H1 (cell line): ENCODE results near the gene GDPD4. TPM values are rescaled to one million over a fixed set of nuclear protein-coding genes. Genes with fewer than 3 reads are reported as not detected.

Experiments
- CTCF ChIA-PET: fragments of 300-600 bp; sonication (Branson Sonifier 250); formaldehyde crosslinking; loops from one replicate; lab custom pipeline; 2021; ENCODE audit not compliant: partially characterized antibody; lab: Charles Lee
- POLR2A ChIA-PET: fragments of 300-600 bp; sonication (Branson Sonifier 250); formaldehyde crosslinking; loops from one replicate; lab custom pipeline; 2021; ENCODE audit warnings: inconsistent platforms; ENCODE audit not compliant: partially characterized antibody; lab: Charles Lee
- DNase-seq, 2 experiments: peaks; one replicate each; pipeline versions ENCODE4 v3.0.0 to v3.0.0-alpha.2; 2010 to 2022; ENCODE audit warnings: low spot score in 2 of 2, low read depth in 1 of 2, mixed read lengths in 1 of 2
- FAIRE-seq: peaks from 2 replicates; lab custom pipeline; 2011; peaks lifted over from hg19 to GRCh38; lab: Jason Lieb, UNC
- H2AFZ ChIP-seq: 2 replicates; pipeline ENCODE4 v1.8.1; 2012; ENCODE audit warnings: low read length, inconsistent platforms
- H2AK5ac ChIP-seq: 2 replicates; pipeline ENCODE4 v1.6.1; 2013; ENCODE audit warnings: low read depth, low read length
- H2BK120ac ChIP-seq: replicated peaks from 2 replicates; pipeline ENCODE3; 2013; ENCODE audit warnings: low read depth, low read length, inconsistent platforms
- H2BK12ac ChIP-seq: 2 replicates; pipeline ENCODE4 v1.6.1; 2013; ENCODE audit warnings: low read depth, low read length
- H2BK15ac ChIP-seq: 2 replicates; pipeline ENCODE4 v1.6.1; 2013; ENCODE audit warnings: low read length
- H2BK20ac ChIP-seq: 2 replicates; pipeline ENCODE4 v1.6.1; 2013; ENCODE audit warnings: low read length
- H2BK5ac ChIP-seq: 2 replicates; pipeline ENCODE4 v1.6.1; 2013; ENCODE audit warnings: low read depth, low read length
- H3K14ac ChIP-seq: 2 replicates; pipeline ENCODE4 v1.6.1; 2013; ENCODE audit warnings: inconsistent platforms; ENCODE audit not compliant: insufficient read length
- H3K18ac ChIP-seq: 2 replicates; pipeline ENCODE4 v1.6.1; 2013; ENCODE audit warnings: low read length; ENCODE audit errors: extremely low read depth
- H3K23ac ChIP-seq: 2 replicates; pipeline ENCODE4 v1.6.1; 2013; ENCODE audit warnings: inconsistent platforms; ENCODE audit not compliant: insufficient read length
- H3K23me2 ChIP-seq: 2 replicates; pipeline ENCODE4 v1.6.1; 2013; ENCODE audit warnings: low read depth, low read length
- H3K27ac ChIP-seq: 2 replicates; pipeline ENCODE4 v1.6.1; 2011; ENCODE audit warnings: low read depth, low read length, inconsistent platforms
- H3K27me3 ChIP-seq, 4 experiments: replicated peaks in 1 of 4; 1 replicate in 1 of 4; 2 replicates in 3 of 4; pipeline versions ENCODE4 v1.6.1 to v1.8.1; 2011 to 2013; ENCODE audit warnings: low read length in 3 of 4, mild to moderate bottlenecking in 3 of 4, inconsistent platforms in 2 of 4, mixed read lengths in 2 of 4, moderate library complexity in 1 of 4; ENCODE audit not compliant: control insufficient read depth in 3 of 4, insufficient read depth in 3 of 4; ENCODE audit errors: extremely low read depth in 1 of 4
- H3K36me3 ChIP-seq, 4 experiments: 2 replicates each; pipeline versions ENCODE4 v1.6.1 to v1.8.1; 2011 to 2013; ENCODE audit warnings: mild to moderate bottlenecking in 4 of 4, low read length in 3 of 4, moderate library complexity in 2 of 4, control low read depth in 1 of 4, inconsistent platforms in 1 of 4; ENCODE audit not compliant: insufficient read depth in 4 of 4, control insufficient read depth in 2 of 4
- H3K4ac ChIP-seq: replicated peaks from 2 replicates; pipeline ENCODE3; 2013; ENCODE audit warnings: low read length, low read depth, mixed read lengths, inconsistent platforms; ENCODE audit not compliant: insufficient read length
- H3K4me1 ChIP-seq, 4 experiments: replicated peaks in 1 of 4; 1 replicate in 1 of 4; 2 replicates in 3 of 4; pipeline versions ENCODE4 v1.6.1 to v1.8.1; 2011 to 2013; ENCODE audit warnings: low read length in 3 of 4, inconsistent platforms in 2 of 4, mixed read lengths in 1 of 4; ENCODE audit not compliant: insufficient read depth in 4 of 4, control insufficient read depth in 3 of 4
- H3K4me2 ChIP-seq, 2 experiments: 2 replicates each; pipeline versions ENCODE4 v1.6.1 to v1.8.1; 2011 to 2013; ENCODE audit warnings: low read depth in 2 of 2, low read length in 2 of 2, control low read depth in 1 of 2, inconsistent platforms in 1 of 2, mild to moderate bottlenecking in 1 of 2; ENCODE audit not compliant: insufficient read depth in 1 of 2
- H3K4me3 ChIP-seq, 4 experiments: fragments of 200-600, 300-600 bp in 1 of 4; sonication (generic), shearing (Covaris generic), sonication (Bioruptor Twin) in 1 of 4; 2 replicates each; pipeline versions ENCODE4 v1.5.1 to v1.8.1; 2011 to 2016; ENCODE audit warnings: low read length in 4 of 4, low read depth in 3 of 4, control low read depth in 2 of 4, inconsistent platforms in 2 of 4, mild to moderate bottlenecking in 2 of 4, mixed read lengths in 1 of 4, moderate library complexity in 1 of 4; ENCODE audit not compliant: insufficient read depth in 2 of 4; ENCODE audit errors: extremely low read depth in 1 of 4
- H3K56ac ChIP-seq: replicated peaks from 2 replicates; pipeline ENCODE3; 2013; ENCODE audit warnings: low read depth, mild to moderate bottlenecking, mixed read lengths, low read length, inconsistent platforms; ENCODE audit not compliant: insufficient read length
- H3K79me1 ChIP-seq: 2 replicates; pipeline ENCODE4 v1.6.1; 2013; ENCODE audit warnings: low read depth, low read length, control low read depth
- H3K79me2 ChIP-seq, 2 experiments: 2 replicates each; pipeline versions ENCODE4 v1.6.1 to v1.8.1; 2012 to 2013; ENCODE audit warnings: low read length in 2 of 2, mild to moderate bottlenecking in 2 of 2, inconsistent platforms in 1 of 2; ENCODE audit not compliant: insufficient read depth in 2 of 2, control insufficient read depth in 1 of 2
- H3K9ac ChIP-seq, 4 experiments: replicated peaks in 1 of 4; 1 replicate in 1 of 4; 2 replicates in 3 of 4; pipeline versions ENCODE4 v1.6.1 to v1.8.1; 2011 to 2013; ENCODE audit warnings: low read depth in 3 of 4, low read length in 3 of 4, control low read depth in 2 of 4, mild to moderate bottlenecking in 2 of 4, moderate library complexity in 2 of 4, inconsistent platforms in 1 of 4; ENCODE audit errors: extremely low read depth in 1 of 4
- H3K9me3 ChIP-seq, 2 experiments: 2 replicates each; pipeline versions ENCODE4 v1.6.1 to v1.8.1; 2012 to 2013; ENCODE audit warnings: mild to moderate bottlenecking in 2 of 2, moderate library complexity in 2 of 2, control low read depth in 1 of 2, inconsistent platforms in 1 of 2, low read depth in 1 of 2, low read length in 1 of 2, mixed read lengths in 1 of 2; ENCODE audit not compliant: insufficient read depth in 2 of 2
- H4K20me1 ChIP-seq, 2 experiments: replicated peaks in 1 of 2; 2 replicates each; pipeline versions ENCODE3 to v1.8.1; 2011 to 2013; ENCODE audit warnings: inconsistent platforms in 2 of 2, low read length in 2 of 2, mild to moderate bottlenecking in 1 of 2; ENCODE audit not compliant: insufficient read depth in 2 of 2, control insufficient read depth in 1 of 2
- H4K5ac ChIP-seq: 2 replicates; pipeline ENCODE4 v1.6.1; 2013; ENCODE audit warnings: low read length, low read depth, mixed read lengths, inconsistent platforms; ENCODE audit not compliant: insufficient read length
- H4K8ac ChIP-seq: 2 replicates; pipeline ENCODE4 v1.8.0; 2013; ENCODE audit warnings: mild to moderate bottlenecking, moderate library complexity, low read length, inconsistent platforms; ENCODE audit not compliant: insufficient read depth; ENCODE audit errors: extremely low read depth
- H4K91ac ChIP-seq: replicated peaks from 2 replicates; pipeline ENCODE3; 2013; ENCODE audit warnings: low read length, mixed read lengths, inconsistent platforms; ENCODE audit not compliant: insufficient read length
- ASH2L ChIP-seq: fragments of 200-600, 300-600 bp; sonication (generic); IDR thresholded peaks from one replicate; pipeline ENCODE4 v1.7.1; 2017; ENCODE audit warnings: low read length
- BRCA1 ChIP-seq: IDR thresholded peaks from 2 replicates; pipeline ENCODE4 v1.6.1; 2012; ENCODE audit warnings: low read depth, low read length, improper control_type of control experiment
- CBX8 ChIP-seq: fragments of 300-800, 300-1000 bp; sonication (generic); IDR thresholded peaks from 2 replicates; pipeline ENCODE4 v1.7.1; 2016; ENCODE audit warnings: low read depth, low read length, borderline replicate concordance
- CHD1 ChIP-seq: IDR thresholded peaks from 2 replicates; pipeline ENCODE4 v1.6.1; 2012; ENCODE audit warnings: low read depth, low read length, improper control_type of control experiment
- CREB1 ChIP-seq: IDR thresholded peaks from 2 replicates; pipeline ENCODE4 v1.6.1; 2012; ENCODE audit warnings: inconsistent platforms
- EGR1 ChIP-seq: IDR thresholded peaks from 2 replicates; pipeline ENCODE4 v1.6.1; 2011; ENCODE audit warnings: low read depth, low read length, borderline replicate concordance
- EZH2 ChIP-seq: fragments of 200-600 bp; sonication (generic); IDR thresholded peaks from 2 replicates; pipeline ENCODE4 v1.7.1; 2012; ENCODE audit warnings: low read depth, mild to moderate bottlenecking, moderate library complexity, low read length, inconsistent platforms; ENCODE audit not compliant: severe bottlenecking
- FOSL1 ChIP-seq: IDR thresholded peaks from 2 replicates; pipeline ENCODE4 v1.6.1; 2011; ENCODE audit warnings: mild to moderate bottlenecking, low read depth, low read length, moderate library complexity; ENCODE audit not compliant: insufficient read depth
- GABPA ChIP-seq: IDR thresholded peaks from 2 replicates; pipeline ENCODE4 v1.6.1; 2011; ENCODE audit warnings: mild to moderate bottlenecking, low read length, moderate library complexity, borderline replicate concordance; ENCODE audit not compliant: insufficient read depth
- GTF2F1 ChIP-seq: IDR thresholded peaks from 2 replicates; pipeline ENCODE4 v1.6.1; 2012; ENCODE audit warnings: low read depth, low read length, improper control_type of control experiment, borderline replicate concordance
- HDAC6 ChIP-seq: IDR thresholded peaks from one replicate; pipeline ENCODE4 v1.7.1; 2012; ENCODE audit warnings: low read depth, mild to moderate bottlenecking, inconsistent platforms, low read length, moderate library complexity
- KDM1A ChIP-seq: fragments of 200-600, 300-600 bp; sonication (generic); IDR thresholded peaks from 2 replicates; pipeline ENCODE4 v1.7.1; 2016; ENCODE audit warnings: mild to moderate bottlenecking, low read length, borderline replicate concordance
- NRF1 ChIP-seq: IDR thresholded peaks from 2 replicates; pipeline ENCODE4 v1.6.1; 2011; ENCODE audit warnings: mild to moderate bottlenecking, low read depth, low read length, improper control_type of control experiment
- POLR2AphosphoS5 ChIP-seq: IDR thresholded peaks from 2 replicates; pipeline ENCODE4 v1.6.1; 2011; ENCODE audit warnings: low read depth, low read length
- WGBS, 2 experiments: shearing (Covaris generic) in 1 of 2; methylation state at CpG; one replicate each; pipeline versions ENCODE4 v1.1.6 to v1.1.7; 2013 to 2015; ENCODE audit warnings: low lambda C conversion rate in 2 of 2, mixed read lengths in 2 of 2, inconsistent platforms in 1 of 2, low coverage in 1 of 2, missing lambda C conversion rate in 1 of 2; ENCODE audit not compliant: insufficient replicate concordance in 2 of 2, insufficient coverage in 1 of 2, insufficient read length in 1 of 2; ENCODE audit errors: extremely low coverage in 1 of 2, missing lambda C conversion rate in 1 of 2; 5-methylcytosine and 5-hydroxymethylcytosine counted together
- polyA plus RNA-seq, 7 experiments: library from polyadenylated mRNA; depleted of rRNA in 3 of 7; stranded (reverse) in 5 of 7; unstranded in 2 of 7; fragments of >200 nt in 5 of 7; fragments of 200-250 nt in 2 of 7; gene quantifications; 1 replicate in 5 of 7; 2 replicates in 1 of 7; 4 replicates in 1 of 7; pipeline versions ENCODE4 v1.2.1 to v1.2.3, GENCODE V29; 2011 to 2013; ENCODE audit warnings: missing spikeins in 2 of 7, mixed read lengths in 2 of 7
- total RNA-seq: library from RNA; stranded (reverse); fragmentation: NEBNext Ultra II Directional; extraction: Animal tissue kit (Norgen Biotek cat#: 25700); gene quantifications from 2 replicates; pipeline ENCODE4 v1.2.1, GENCODE V29; 2021
- TF ChIP-seq, protein P1 (sequence below): IDR thresholded peaks from 2 replicates; pipeline ENCODE4 v1.6.1; 2011; ENCODE audit warnings: low read length, improper control_type of control experiment

Gene GDPD4
- total and polyA plus RNA-seq, 2 of the 8 experiments (the other 6 are each of a cell fraction or from before 2014, with no cell fraction given) = not detected

DNA sequence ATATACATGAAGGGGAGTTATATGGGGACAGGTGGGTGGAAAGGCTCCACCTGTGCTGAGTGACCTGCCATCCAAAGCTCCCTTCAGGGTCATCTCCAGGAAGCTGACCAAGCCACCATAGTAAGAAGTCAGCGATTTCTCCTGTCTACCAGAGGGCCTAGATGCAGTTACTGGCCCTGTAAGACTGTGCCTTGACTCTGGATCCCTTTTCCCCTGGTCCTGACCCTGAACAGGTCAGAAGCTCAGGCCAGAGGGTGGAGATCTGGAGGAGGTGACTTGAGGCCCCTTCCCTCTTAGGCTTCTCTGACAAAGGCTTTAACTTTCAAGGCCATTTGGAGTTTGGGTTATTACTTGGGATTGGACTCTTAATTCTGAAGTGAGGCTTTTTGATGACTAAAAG, 69.7 kb downstream of the GDPD4 start:
- Histone ChIP-seq H4K91ac (no peak overlapping the region), H2BK120ac (no peak overlapping the region)
- TF ChIP-seq POLR2AphosphoS5 (no peak), CHD1 (no peak), NRF1 (no peak), HDAC6 (no peak), CREB1 (no peak), GABPA (no peak), FOSL1 (no peak), KDM1A (no peak), BRCA1 (no peak), GTF2F1 (no peak), EZH2 (no peak), CBX8 (no peak), EGR1 (no peak), ASH2L (no peak)
- TF ChIP-seq, protein P1, sequence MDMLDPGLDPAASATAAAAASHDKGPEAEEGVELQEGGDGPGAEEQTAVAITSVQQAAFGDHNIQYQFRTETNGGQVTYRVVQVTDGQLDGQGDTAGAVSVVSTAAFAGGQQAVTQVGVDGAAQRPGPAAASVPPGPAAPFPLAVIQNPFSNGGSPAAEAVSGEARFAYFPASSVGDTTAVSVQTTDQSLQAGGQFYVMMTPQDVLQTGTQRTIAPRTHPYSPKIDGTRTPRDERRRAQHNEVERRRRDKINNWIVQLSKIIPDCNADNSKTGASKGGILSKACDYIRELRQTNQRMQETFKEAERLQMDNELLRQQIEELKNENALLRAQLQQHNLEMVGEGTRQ = no peak

More for the DNA sequence above, 69.7 kb downstream of the GDPD4 start:
- Histone ChIP-seq H3K79me2 (no peaks in the 10 kb centered on the region), H3K18ac (no peak overlapping the region), H3K4me1 (no peaks in the 10 kb centered on the region), H3K23me2 (no peaks in the 10 kb centered on the region), H3K27ac (no peak overlapping the region), H3K4me2 (no peak overlapping the region), H3K4me3 (no peak overlapping the region), H3K9me3 (no peaks in the 10 kb centered on the region), H2BK15ac (no peak overlapping the region), H3K4ac (no peak overlapping the region), H2AK5ac (no peak overlapping the region), H3K56ac (no peak overlapping the region), H2AFZ (no peak overlapping the region; the same call in 1 of the 2 replicates), H2BK12ac (no peak overlapping the region), H2BK20ac (no peak overlapping the region), H3K27me3 (no peaks in the 10 kb centered on the region; a peak in 1 of 7 replicates), H3K36me3 (no peaks in the 10 kb centered on the region), H3K9ac (no peak overlapping the region), H3K79me1 (no peaks in the 10 kb centered on the region), H4K8ac (no peak overlapping the region), H2BK5ac (no peak overlapping the region), H4K5ac (no peak overlapping the region), H3K23ac (no peak overlapping the region), H3K14ac (no peak overlapping the region), H4K20me1 (no peaks in the 10 kb centered on the region)
- POLR2A ChIA-PET = no interaction called here
- CTCF ChIA-PET = interaction anchor here (1.3 kb wide), 1 partner anchor 9 kb away, joined by 4 read pairs; no protein-coding TSS in a partner anchor
- no peak for DNase-seq
- WGBS, 2 experiments = 80% methylated on average over 1 of the region's 1 CpG; no CpG with 5 or more reads in 1 of the 2 experiments
- no peak for FAIRE-seq
